Measurements from ENCODE around the gene THAP8. TPM values are rescaled to one million over a fixed set of nuclear protein-coding genes. Genes with fewer than 3 reads are reported as not detected.
A peak's percentile ranks its signal among the peaks of the same experiment; 100 is the strongest.

Gene THAP8
- polyA plus RNA-seq, 3 donors = 2.4 to 6.0 (median 3.1) TPM

DNA sequence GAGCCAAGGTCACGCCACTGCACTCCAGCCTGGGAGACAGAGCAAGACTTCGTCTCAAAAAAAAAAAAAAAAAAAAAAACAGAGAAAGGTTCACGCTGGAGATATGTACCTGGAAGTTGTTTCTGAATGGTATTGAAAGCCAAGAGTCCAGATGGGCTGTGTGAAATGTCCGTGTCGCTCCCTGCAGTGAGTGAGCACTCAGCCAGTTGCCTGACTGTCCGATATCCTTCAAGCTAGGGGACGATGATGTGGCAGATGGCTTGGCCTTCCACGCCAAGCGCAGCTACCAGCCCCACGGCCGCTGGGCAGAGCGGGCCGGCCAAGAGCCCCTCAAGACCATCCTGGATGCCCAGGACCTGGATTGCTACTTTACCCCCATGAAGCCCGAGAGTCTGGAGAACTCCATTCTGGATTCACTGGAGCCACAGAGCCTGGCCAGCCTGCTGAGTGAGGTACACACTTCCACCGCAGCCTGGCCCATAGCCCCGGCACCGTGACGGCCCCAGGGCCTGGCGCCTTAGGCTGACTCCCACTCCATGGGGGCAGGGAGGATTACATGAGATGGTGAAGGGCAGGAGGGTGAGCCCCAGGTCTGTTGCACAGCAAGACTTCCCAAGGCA, 45.2 kb upstream of the THAP8 start:
- WGBS (ENCODE audit: insufficient coverage) = 96% methylated on average over 14 of the region's 19 CpGs
- Histone ChIP-seq H3K36me3 (replicated peaks in 1 of 2; ENCODE audit: control insufficient read depth in 1 of 2, insufficient read depth in 2 of 2, low read length in 2 of 2) (peaks cover 51 to 80% of the 10 kb centered on the region in 2 donors), H3K9ac (ENCODE audit: insufficient read depth, low read length, poor library complexity, severe bottlenecking) (no peak overlapping the region), H3K4me2 (replicated peaks; ENCODE audit: extremely low read depth, low read length, poor library complexity, severe bottlenecking) (no peak overlapping the region), H3K9me3 (replicated peaks in 1 of 2; ENCODE audit: control insufficient read depth in 1 of 2, insufficient read depth in 1 of 2, low read length in 2 of 2) (no peaks in the 10 kb centered on the region), H4K20me1 (ENCODE audit: insufficient read depth, low read length) (no peaks in the 10 kb centered on the region), H3K27me3 (ENCODE audit: control insufficient read depth in 2 of 2, insufficient read depth in 2 of 2, low read length in 2 of 2) (no peaks in the 10 kb centered on the region), H2AFZ (ENCODE audit: insufficient read depth, low read depth, low read length, poor library complexity, severe bottlenecking) (no peak overlapping the region), H3K4me1 (ENCODE audit: control insufficient read depth in 1 of 2, insufficient read depth in 2 of 2, low read length in 2 of 2) (no peaks in the 10 kb centered on the region), H3K79me2 (ENCODE audit: insufficient read depth, low read length) (no peaks in the 10 kb centered on the region), H3K4me3 (replicated peaks in 1 of 3; ENCODE audit: low read depth in 2 of 3, low read length in 3 of 3) (no peak overlapping the region), H3K27ac (ENCODE audit: low read depth in 1 of 2, low read length in 2 of 2) (no peak overlapping the region)
- Mint-ChIP-seq H3K4me3 (no peak overlapping the region), H3K27ac (no peak overlapping the region), H3K27me3 (ENCODE audit: low read depth in 3 of 3) (peaks cover 0 to 4% (median 0%) of the 10 kb centered on the region in 3 donors), H3K4me1 (no peaks in the 10 kb centered on the region), H3K36me3 (peaks cover 28 to 88% of the 10 kb centered on the region in 2 donors), H3K9me3 (no peaks in the 10 kb centered on the region)
- no peak for DNase-seq
- TF ChIP-seq, protein P1, sequence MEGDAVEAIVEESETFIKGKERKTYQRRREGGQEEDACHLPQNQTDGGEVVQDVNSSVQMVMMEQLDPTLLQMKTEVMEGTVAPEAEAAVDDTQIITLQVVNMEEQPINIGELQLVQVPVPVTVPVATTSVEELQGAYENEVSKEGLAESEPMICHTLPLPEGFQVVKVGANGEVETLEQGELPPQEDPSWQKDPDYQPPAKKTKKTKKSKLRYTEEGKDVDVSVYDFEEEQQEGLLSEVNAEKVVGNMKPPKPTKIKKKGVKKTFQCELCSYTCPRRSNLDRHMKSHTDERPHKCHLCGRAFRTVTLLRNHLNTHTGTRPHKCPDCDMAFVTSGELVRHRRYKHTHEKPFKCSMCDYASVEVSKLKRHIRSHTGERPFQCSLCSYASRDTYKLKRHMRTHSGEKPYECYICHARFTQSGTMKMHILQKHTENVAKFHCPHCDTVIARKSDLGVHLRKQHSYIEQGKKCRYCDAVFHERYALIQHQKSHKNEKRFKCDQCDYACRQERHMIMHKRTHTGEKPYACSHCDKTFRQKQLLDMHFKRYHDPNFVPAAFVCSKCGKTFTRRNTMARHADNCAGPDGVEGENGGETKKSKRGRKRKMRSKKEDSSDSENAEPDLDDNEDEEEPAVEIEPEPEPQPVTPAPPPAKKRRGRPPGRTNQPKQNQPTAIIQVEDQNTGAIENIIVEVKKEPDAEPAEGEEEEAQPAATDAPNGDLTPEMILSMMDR (IDR thresholded peaks at IDR 0.05) = no peak
- intact Hi-C loops (cut with micrococcal nuclease) = no loop called here

DNA sequence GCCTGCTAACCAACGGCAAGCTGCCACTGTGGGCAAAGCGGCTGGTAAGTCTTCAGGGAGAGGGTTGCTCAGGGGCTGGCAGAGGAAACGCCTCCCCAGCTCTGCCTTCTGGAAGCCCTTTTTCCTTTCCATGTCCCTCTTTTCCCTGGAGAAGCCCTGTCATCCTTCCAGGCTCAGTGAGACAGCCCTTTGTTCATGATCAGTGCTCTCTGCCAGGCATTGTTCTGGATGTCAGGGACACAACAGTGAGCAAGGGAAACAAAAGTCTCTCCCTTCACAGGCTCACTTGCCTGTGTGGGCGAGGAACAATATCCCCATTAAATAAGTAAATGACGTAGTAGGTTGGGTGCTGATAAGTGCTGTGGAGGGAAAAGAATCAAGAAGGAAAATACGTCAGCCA, 43.0 kb upstream of the THAP8 start:
- Histone ChIP-seq H2AFZ (ENCODE audit: insufficient read depth, low read depth, low read length, poor library complexity, severe bottlenecking) (no peak overlapping the region), H3K9me3 (replicated peaks in 1 of 2; ENCODE audit: control insufficient read depth in 1 of 2, insufficient read depth in 1 of 2, low read length in 2 of 2) (no peaks in the 10 kb centered on the region), H3K79me2 (ENCODE audit: insufficient read depth, low read length) (no peaks in the 10 kb centered on the region), H4K20me1 (ENCODE audit: insufficient read depth, low read length) (no peaks in the 10 kb centered on the region), H3K27ac (ENCODE audit: low read depth in 1 of 2, low read length in 2 of 2) (no peak overlapping the region), H3K27me3 (ENCODE audit: control insufficient read depth in 2 of 2, insufficient read depth in 2 of 2, low read length in 2 of 2) (no peaks in the 10 kb centered on the region), H3K9ac (ENCODE audit: insufficient read depth, low read length, poor library complexity, severe bottlenecking) (no peak overlapping the region), H3K4me3 (replicated peaks in 1 of 3; ENCODE audit: low read depth in 2 of 3, low read length in 3 of 3) (no peak overlapping the region), H3K4me2 (replicated peaks; ENCODE audit: extremely low read depth, low read length, poor library complexity, severe bottlenecking) (no peak overlapping the region), H3K36me3 (replicated peaks in 1 of 2; ENCODE audit: control insufficient read depth in 1 of 2, insufficient read depth in 2 of 2, low read length in 2 of 2) (peaks cover 44 to 80% of the 10 kb centered on the region in 2 donors), H3K4me1 (ENCODE audit: control insufficient read depth in 1 of 2, insufficient read depth in 2 of 2, low read length in 2 of 2) (no peaks in the 10 kb centered on the region)
- TF ChIP-seq, protein P1 (IDR thresholded peaks at IDR 0.05) = no peak
- H3K4me1 Mint-ChIP-seq = no peaks in the 10 kb centered on the region
- no peak for DNase-seq
- intact Hi-C loops (cut with micrococcal nuclease) = no loop called here
- peaks cover 0 to 2% (median 0%) of the 10 kb centered on the region in 3 donors for H3K27me3 Mint-ChIP-seq (ENCODE audit: low read depth in 3 of 3)
- H3K4me3 Mint-ChIP-seq = no peak overlapping the region
- peaks cover 30 to 88% of the 10 kb centered on the region in 2 donors for H3K36me3 Mint-ChIP-seq
- peak overlapping the region in 3 of 7 donors; percentile 0 to 32 (median 20) for H3K27ac Mint-ChIP-seq
- no peaks in the 10 kb centered on the region for H3K9me3 Mint-ChIP-seq
- WGBS (ENCODE audit: insufficient coverage) = 100% methylated on average over 3 of the region's 6 CpGs

Data from CD14-positive monocyte (primary cell).